Dendritic cell treated with granulocyte-macrophage colony-stimulating factor and Interleukin-4, amounts not matched to agents 40 ng/mL and 50 ng/mL, for 4 days (primary cell): ENCODE measurements around the gene HMCES.
"Not testable (repeated sequence)": the region's sequence is repeated elsewhere in the genome, so short reads cannot be mapped to it uniquely, and the experiment has no call there.

Experiments
- H3K27ac Mint-ChIP-seq: one replicate; pipeline ENCODE4 v1.8.0; 2022; ENCODE audit warnings: mild to moderate bottlenecking, mixed read lengths
- H3K27me3 Mint-ChIP-seq: one replicate; pipeline ENCODE4 v1.8.0; 2022; ENCODE audit warnings: mild to moderate bottlenecking, mixed read lengths
- H3K36me3 Mint-ChIP-seq: one replicate; pipeline ENCODE4 v1.8.0; 2022; ENCODE audit warnings: low read depth, mixed read lengths
- H3K4me1 Mint-ChIP-seq: one replicate; pipeline ENCODE4 v1.8.0; 2022; ENCODE audit warnings: low read depth, mixed read lengths
- H3K4me3 Mint-ChIP-seq: one replicate; pipeline ENCODE4 v1.8.0; 2022; ENCODE audit warnings: mild to moderate bottlenecking, moderate library complexity, mixed read lengths
- H3K9me3 Mint-ChIP-seq: one replicate; pipeline ENCODE4 v1.8.0; 2022; ENCODE audit warnings: mixed read lengths
- intact Hi-C: fragments of 100-400 bp; cut with micrococcal nuclease; formaldehyde crosslinking; loops from one replicate; pipeline ENCODE4 v1.15.0; 2022

HMCES gene

DNA sequence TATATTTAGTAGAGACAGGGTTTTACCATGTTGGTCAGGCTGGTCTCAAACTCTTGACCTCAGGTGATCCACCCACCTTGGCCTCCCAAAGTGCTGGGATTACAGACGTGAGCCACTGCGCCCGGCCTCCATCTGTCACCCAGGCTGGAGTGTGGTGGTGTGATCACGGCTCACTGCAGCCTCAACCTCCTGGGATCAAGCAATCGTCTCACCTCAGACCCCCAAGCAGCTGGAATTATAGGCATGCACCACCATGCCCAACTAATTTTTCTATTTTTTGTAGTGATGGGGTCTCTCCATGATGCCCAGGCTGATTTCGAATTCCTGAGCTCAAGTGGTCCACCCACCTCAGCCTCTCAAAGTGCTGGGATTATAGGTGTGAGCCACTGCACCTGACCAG, 13.7 kb upstream of the HMCES start:
- H3K4me1 Mint-ChIP-seq, H3K27ac Mint-ChIP-seq, H3K9me3 Mint-ChIP-seq, H3K4me3 Mint-ChIP-seq, H3K27me3 Mint-ChIP-seq, intact Hi-C loops: not testable (repeated sequence)
- peaks cover 100% of the 10 kb centered on the region for H3K36me3 Mint-ChIP-seq

GRCh38 chr3:129266651-129267050, 12.0 kb upstream of the HMCES start:
- Mint-ChIP-seq H3K4me3 (no peak overlapping the region), H3K4me1 (no peaks in the 10 kb centered on the region), H3K27ac (no peak overlapping the region), H3K9me3 (no peaks in the 10 kb centered on the region), H3K27me3 (no peaks in the 10 kb centered on the region), H3K36me3 (peaks cover 100% of the 10 kb centered on the region)
- intact Hi-C loops: no loop called here

DNA sequence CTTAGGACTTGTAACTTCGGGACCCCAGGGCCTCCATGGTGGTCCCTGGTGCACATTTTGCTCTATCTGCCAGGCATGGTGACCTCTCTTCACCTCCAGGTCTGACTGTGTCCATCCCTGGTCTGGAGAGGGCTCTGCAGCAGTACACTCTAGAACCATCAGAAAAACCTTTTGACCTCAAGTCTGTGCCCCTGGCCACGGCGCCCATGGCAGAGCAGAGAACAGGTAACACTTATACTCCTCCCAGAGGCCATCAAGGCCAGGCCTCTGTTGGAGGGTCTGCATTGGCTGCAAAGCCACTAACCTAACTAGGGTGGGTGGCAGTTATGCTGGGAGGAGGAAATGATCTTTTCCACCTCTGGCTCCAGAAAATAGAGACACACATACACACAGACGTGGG, 10.3 kb upstream of the HMCES start:
- no peaks in the 10 kb centered on the region for H3K4me1 Mint-ChIP-seq
- H3K27ac Mint-ChIP-seq: peak overlapping the region; percentile 18
- peaks cover 100% of the 10 kb centered on the region for H3K36me3 Mint-ChIP-seq
- H3K9me3 Mint-ChIP-seq: no peaks in the 10 kb centered on the region
- H3K4me3 Mint-ChIP-seq: no peak overlapping the region
- intact Hi-C loops: no loop called here
- H3K27me3 Mint-ChIP-seq: no peaks in the 10 kb centered on the region

- no peak overlapping the region for H3K27ac Mint-ChIP-seq
- H3K36me3 Mint-ChIP-seq: peaks cover 100% of the 10 kb centered on the region
- no peaks in the 10 kb centered on the region for H3K4me1 Mint-ChIP-seq
- intact Hi-C loops: loop anchor here (10.0 kb wide), 1 partner anchor 297 kb away; no protein-coding TSS in a partner anchor
- no peaks in the 10 kb centered on the region for H3K27me3 Mint-ChIP-seq
- H3K9me3 Mint-ChIP-seq: no peaks in the 10 kb centered on the region
- no peak overlapping the region for H3K4me3 Mint-ChIP-seq
Observed at GRCh38 chr3:129271674-129272073, 7.0 kb upstream of the HMCES start.

GRCh38 chr3:129276385-129276784, 2.3 kb upstream of the HMCES start:
- H3K27ac Mint-ChIP-seq: no peak overlapping the region
- H3K9me3 Mint-ChIP-seq: no peaks in the 10 kb centered on the region
- no peak overlapping the region for H3K4me3 Mint-ChIP-seq
- peaks cover 27% of the 10 kb centered on the region for H3K4me1 Mint-ChIP-seq
- H3K27me3 Mint-ChIP-seq: peaks cover 5% of the 10 kb centered on the region
- H3K36me3 Mint-ChIP-seq: peaks cover 80% of the 10 kb centered on the region
- intact Hi-C loops: loop anchor here (10.0 kb wide), 1 partner anchor 302 kb away; no protein-coding TSS in a partner anchor

DNA sequence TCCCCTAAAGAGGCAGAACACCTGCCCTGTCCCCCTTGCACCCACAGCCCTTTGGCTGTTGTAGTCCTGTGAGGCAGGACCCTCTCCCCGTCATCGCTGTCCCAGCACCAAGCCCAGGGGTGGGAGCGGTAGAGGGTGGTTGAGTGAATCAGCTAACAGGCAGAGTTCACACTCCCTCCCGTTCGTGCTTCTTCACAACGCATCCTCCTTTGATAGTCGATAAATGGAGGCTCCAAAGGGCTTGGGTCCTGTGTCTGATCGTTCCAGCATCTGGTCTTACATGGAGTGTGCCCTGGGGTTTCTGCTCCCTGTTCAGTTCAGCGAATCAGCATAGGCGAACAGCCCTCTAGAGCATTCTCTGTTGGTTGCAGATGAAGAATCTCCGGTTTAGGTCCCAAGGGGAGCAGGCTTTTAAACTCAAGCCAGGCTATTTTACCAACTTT, 820 bp upstream of the HMCES start:
- peaks cover 65% of the 10 kb centered on the region for H3K36me3 Mint-ChIP-seq
- H3K27ac Mint-ChIP-seq: peak overlapping the region; percentile 90
- peak overlapping the region; percentile 88 for H3K4me3 Mint-ChIP-seq
- peaks cover 5% of the 10 kb centered on the region for H3K27me3 Mint-ChIP-seq
- peaks cover 34% of the 10 kb centered on the region for H3K4me1 Mint-ChIP-seq
- intact Hi-C loops: loop anchor here (2.0 to 10.0 kb wide), 2 partner anchors 39 to 303 kb away; a partner anchor contains a TSS
- no peaks in the 10 kb centered on the region for H3K9me3 Mint-ChIP-seq

GRCh38 chr3:129278966-129279906, 566 bp downstream of the HMCES start:
- peaks cover 5% of the 10 kb centered on the region for H3K27me3 Mint-ChIP-seq
- peak overlapping the region; percentile 88 for H3K4me3 Mint-ChIP-seq
- no peaks in the 10 kb centered on the region for H3K9me3 Mint-ChIP-seq
- peak overlapping the region; percentile 90 for H3K27ac Mint-ChIP-seq
- peaks cover 51% of the 10 kb centered on the region for H3K36me3 Mint-ChIP-seq
- peaks cover 34% of the 10 kb centered on the region for H3K4me1 Mint-ChIP-seq
- intact Hi-C loops: loop anchor here (2.0 to 10.0 kb wide), 2 partner anchors 38 to 304 kb away; a partner anchor contains a TSS

GRCh38 chr3:129280183-129280582, 1.5 kb downstream of the HMCES start:
- intact Hi-C loops: no loop called here
- no peak overlapping the region for H3K27ac Mint-ChIP-seq
- no peak overlapping the region for H3K4me3 Mint-ChIP-seq
- peaks cover 34% of the 10 kb centered on the region for H3K4me1 Mint-ChIP-seq
- peaks cover 5% of the 10 kb centered on the region for H3K27me3 Mint-ChIP-seq
- H3K36me3 Mint-ChIP-seq: peaks cover 42% of the 10 kb centered on the region
- no peaks in the 10 kb centered on the region for H3K9me3 Mint-ChIP-seq

DNA sequence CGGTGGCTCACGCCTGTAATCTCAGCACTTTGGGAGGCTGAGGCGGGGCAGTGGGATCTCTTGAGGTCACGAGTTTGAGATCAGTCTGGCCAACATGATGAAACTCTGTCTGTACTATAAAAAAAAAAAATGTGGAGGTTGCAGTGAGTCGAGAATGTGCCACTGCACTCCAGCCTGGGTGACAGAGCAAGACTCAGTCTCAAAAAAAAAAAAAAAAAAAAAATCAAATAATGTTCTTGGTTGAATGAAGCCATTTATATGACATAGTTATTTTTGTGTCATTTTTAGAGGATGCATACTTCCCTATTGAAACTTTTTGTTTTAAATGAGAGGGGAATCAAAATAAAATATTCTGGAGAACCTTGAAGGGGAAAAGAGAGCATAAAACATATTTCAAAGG, 3.1 kb downstream of the HMCES start:
- Mint-ChIP-seq H3K4me1 (peaks cover 34% of the 10 kb centered on the region), H3K36me3 (peaks cover 27% of the 10 kb centered on the region), H3K27me3 (peaks cover 5% of the 10 kb centered on the region), H3K9me3 (no peaks in the 10 kb centered on the region), H3K4me3 (no peak overlapping the region), H3K27ac (no peak overlapping the region)
- intact Hi-C loops: no loop called here

GRCh38 chr3:129282727-129283327, 4.2 kb downstream of the HMCES start:
- Mint-ChIP-seq H3K27ac (no peak overlapping the region), H3K4me3 (no peak overlapping the region), H3K9me3 (no peaks in the 10 kb centered on the region), H3K36me3 (peaks cover 27% of the 10 kb centered on the region), H3K27me3 (peaks cover 5% of the 10 kb centered on the region), H3K4me1 (peaks cover 24% of the 10 kb centered on the region)
- intact Hi-C loops: no loop called here

- H3K27me3 Mint-ChIP-seq: no peaks in the 10 kb centered on the region
- H3K4me1 Mint-ChIP-seq: peaks cover 7% of the 10 kb centered on the region
- H3K27ac Mint-ChIP-seq: no peak overlapping the region
- peaks cover 30% of the 10 kb centered on the region for H3K36me3 Mint-ChIP-seq
- intact Hi-C loops: no loop called here
- H3K4me3 Mint-ChIP-seq: no peak overlapping the region
- H3K9me3 Mint-ChIP-seq: no peaks in the 10 kb centered on the region
Observed at GRCh38 chr3:129286081-129286480, 7.4 kb downstream of the HMCES start.

GRCh38 chr3:129288446-129288845, 9.8 kb downstream of the HMCES start:
- Mint-ChIP-seq H3K27me3 (no peaks in the 10 kb centered on the region), H3K36me3 (peaks cover 46% of the 10 kb centered on the region), H3K4me1 (no peaks in the 10 kb centered on the region), H3K27ac (no peak overlapping the region), H3K9me3 (no peaks in the 10 kb centered on the region), H3K4me3 (no peak overlapping the region)
- intact Hi-C loops: no loop called here

- H3K36me3 Mint-ChIP-seq: peaks cover 52% of the 10 kb centered on the region
- H3K4me3 Mint-ChIP-seq: no peak overlapping the region
- H3K9me3 Mint-ChIP-seq: no peaks in the 10 kb centered on the region
- no peak overlapping the region for H3K27ac Mint-ChIP-seq
- H3K4me1 Mint-ChIP-seq: no peaks in the 10 kb centered on the region
- H3K27me3 Mint-ChIP-seq: no peaks in the 10 kb centered on the region
- intact Hi-C loops: no loop called here
Observed at GRCh38 chr3:129289201-129289921, 10.7 kb downstream of the HMCES start.
